Common myeloid progenitor, CD34-positive (primary cell): ENCODE results near the gene CAPN14.

ENCODE experiments used
- CTCF ChIA-PET: fragments of 350-600 bp; sonication (Branson Sonifier 250); formaldehyde crosslinking; loops from one replicate; lab custom pipeline; 2021; ENCODE audit warnings: antibody characterized with exemption; lab: Charles Lee
- POLR2A ChIA-PET: fragments of 350-600 bp; sonication (Branson Sonifier 250); formaldehyde crosslinking; loops from one replicate; lab custom pipeline; 2021; ENCODE audit warnings: antibody characterized with exemption; lab: Charles Lee
- DNase-seq, 3 donors: peaks; one replicate each; pipeline versions ENCODE4 v3.0.0 to v3.0.0-alpha.2; 2013
- H3K27ac ChIP-seq, 2 experiments: 1 replicate in 1 of 2; 2 replicates in 1 of 2; pipeline ENCODE4 v1.7.0; 2013; ENCODE audit warnings: inconsistent platforms in 2 of 2, low read length in 2 of 2, mild to moderate bottlenecking in 2 of 2, low read depth in 1 of 2, moderate library complexity in 1 of 2; ENCODE audit not compliant: severe bottlenecking in 2 of 2, insufficient read depth in 1 of 2, poor library complexity in 1 of 2
- H3K27me3 ChIP-seq, 5 experiments: replicated peaks in 2 of 5; 1 replicate in 3 of 5; 2 replicates in 2 of 5; pipeline versions ENCODE4 v1.6.1 to v1.7.0; 2013; ENCODE audit warnings: low read length in 4 of 5, mild to moderate bottlenecking in 2 of 5, moderate library complexity in 2 of 5, inconsistent platforms in 1 of 5; ENCODE audit not compliant: insufficient read depth in 5 of 5, control insufficient read depth in 4 of 5
- H3K36me3 ChIP-seq, 4 experiments: 1 replicate in 2 of 4; 2 replicates in 2 of 4; pipeline versions ENCODE4 v1.6.1 to v1.7.0; 2013; ENCODE audit warnings: low read length in 3 of 4, control low read depth in 1 of 4, mild to moderate bottlenecking in 1 of 4; ENCODE audit not compliant: control insufficient read depth in 4 of 4, insufficient read depth in 4 of 4
- H3K4me1 ChIP-seq, 4 experiments: 1 replicate in 3 of 4; 2 replicates in 1 of 4; pipeline versions ENCODE4 v1.6.1 to v1.7.1; 2013; ENCODE audit warnings: low read length in 3 of 4, mild to moderate bottlenecking in 3 of 4, control low read depth in 1 of 4, inconsistent platforms in 1 of 4, moderate library complexity in 1 of 4; ENCODE audit not compliant: control insufficient read depth in 4 of 4, insufficient read depth in 4 of 4; ENCODE audit errors: control extremely low read depth in 1 of 4
- H3K4me3 ChIP-seq, 7 experiments: 1 replicate in 4 of 7; 2 replicates in 3 of 7; pipeline versions ENCODE4 v1.5.1 to v1.7.0; 2013; ENCODE audit warnings: mild to moderate bottlenecking in 7 of 7, low read length in 6 of 7, moderate library complexity in 6 of 7, inconsistent platforms in 2 of 7, low read depth in 2 of 7, control low read depth in 1 of 7; ENCODE audit not compliant: insufficient read depth in 4 of 7, control insufficient read depth in 1 of 7; ENCODE audit errors: extremely low read depth in 1 of 7
- H3K9me3 ChIP-seq, 5 experiments: 1 replicate in 4 of 5; 2 replicates in 1 of 5; pipeline versions ENCODE4 v1.6.1 to v1.7.1; 2013; ENCODE audit warnings: low read length in 4 of 5, mild to moderate bottlenecking in 2 of 5, inconsistent platforms in 1 of 5, low read depth in 1 of 5, moderate library complexity in 1 of 5; ENCODE audit not compliant: control insufficient read depth in 4 of 5, insufficient read depth in 2 of 5; ENCODE audit errors: control extremely low read depth in 1 of 5
- WGBS: methylation state at CpG from one replicate; pipeline ENCODE4 v1.1.5; 2013; ENCODE audit not compliant: insufficient coverage; 5-methylcytosine and 5-hydroxymethylcytosine counted together

The CAPN14 gene

GRCh38 chr2:31131871-31132270 lies 85.4 kb downstream of the CAPN14 start:
- CTCF ChIA-PET, result interaction anchor here (1.4 to 2.2 kb wide), 2 partner anchors 12 to 420 kb away, joined by 4 to 6 read pairs; no protein-coding TSS in a partner anchor
- POLR2A ChIA-PET, result no interaction called here
- DNase-seq, result no peak
- 75% methylated on average over 4 of the region's 4 CpGs for WGBS
- Histone ChIP-seq H3K36me3 (no peaks in the 10 kb centered on the region), H3K27ac (no peak overlapping the region), H3K27me3 (peaks cover 0 to 8% (median 0%) of the 10 kb centered on the region in 5 experiments), H3K9me3 (no peaks in the 10 kb centered on the region), H3K4me3 (no peak overlapping the region), H3K4me1 (peaks cover 2 to 9% (median 6%) of the 10 kb centered on the region in 4 experiments)

GRCh38 chr2:31129375-31130171 lies 87.7 kb downstream of the CAPN14 start:
- no peaks in the 10 kb centered on the region for H3K9me3 ChIP-seq
- H3K27ac ChIP-seq, result no peak overlapping the region
- WGBS, result 97% methylated on average over 4 of the region's 6 CpGs
- DNase-seq, result no peak
- H3K27me3 ChIP-seq, result no peaks in the 10 kb centered on the region
- H3K4me3 ChIP-seq, result no peak overlapping the region
- peaks cover 0 to 2% (median 0%) of the 10 kb centered on the region in 4 experiments for H3K36me3 ChIP-seq
- H3K4me1 ChIP-seq, result peaks cover 0 to 6% (median under 1%) of the 10 kb centered on the region in 4 experiments
- POLR2A ChIA-PET, result no interaction called here
- CTCF ChIA-PET, result interaction anchor here (0.8 to 1.0 kb wide), 2 partner anchors 37 to 39 kb away, joined by 3 read pairs; no protein-coding TSS in a partner anchor

- no peak overlapping the region for H3K4me3 ChIP-seq
- peaks cover 0 to 6% (median under 1%) of the 10 kb centered on the region in 4 experiments for H3K4me1 ChIP-seq
- CTCF ChIA-PET, result interaction anchor here (1.3 kb wide), 1 partner anchor 14 kb away, joined by 4 read pairs; no protein-coding TSS in a partner anchor
- H3K27ac ChIP-seq, result no peak overlapping the region
- H3K9me3 ChIP-seq, result no peaks in the 10 kb centered on the region
- H3K27me3 ChIP-seq, result no peaks in the 10 kb centered on the region
- peaks cover 0 to 2% (median 0%) of the 10 kb centered on the region in 4 experiments for H3K36me3 ChIP-seq
- no peak for DNase-seq
- POLR2A ChIA-PET, result no interaction called here
- 94% methylated on average over 3 of the region's 3 CpGs for WGBS
These were observed 89.4 kb downstream of the CAPN14 start for GRCh38 chr2:31127931-31128330.

GRCh38 chr2:31125918-31126695 lies 91.2 kb downstream of the CAPN14 start:
- Histone ChIP-seq H3K9me3 (no peaks in the 10 kb centered on the region), H3K4me1 (peaks cover 0 to 6% (median under 1%) of the 10 kb centered on the region in 4 experiments), H3K36me3 (peaks cover 0 to 9% (median 0%) of the 10 kb centered on the region in 4 experiments), H3K27me3 (no peaks in the 10 kb centered on the region), H3K4me3 (no peak overlapping the region), H3K27ac (no peak overlapping the region)
- DNase-seq, result no peak
- ChIA-PET POLR2A (no interaction called here), CTCF (interaction anchor here (1.3 to 1.6 kb wide), 3 partner anchors 8 to 264 kb away, joined by 3 to 4 read pairs (median 3); no protein-coding TSS in a partner anchor)
- WGBS, result 98% methylated on average over 4 of the region's 6 CpGs

GRCh38 chr2:31124904-31125303 lies 92.4 kb downstream of the CAPN14 start:
- H3K27me3 ChIP-seq, result no peaks in the 10 kb centered on the region
- H3K27ac ChIP-seq, result no peak overlapping the region
- H3K9me3 ChIP-seq, result no peaks in the 10 kb centered on the region
- WGBS, result 100% methylated on average over 2 of the region's 4 CpGs
- ChIA-PET POLR2A (interaction anchor here (1.1 kb wide), 1 partner anchor 11 kb away, joined by 3 read pairs; no protein-coding TSS in a partner anchor), CTCF (interaction anchor here (0.8 to 1.5 kb wide), 2 partner anchors 9 to 12 kb away, joined by 3 read pairs; no protein-coding TSS in a partner anchor)
- no peak overlapping the region for H3K4me3 ChIP-seq
- no peak for DNase-seq
- peaks cover 0 to 6% (median under 1%) of the 10 kb centered on the region in 4 experiments for H3K4me1 ChIP-seq
- H3K36me3 ChIP-seq, result peaks cover 0 to 11% (median 0%) of the 10 kb centered on the region in 4 experiments
